GM12801 (cell line): ENCODE measurements around the gene COQ8B.

Experiments used
- CTCF ChIP-seq: IDR thresholded peaks from one replicate; pipeline ENCODE4 v1.5.1; 2011; ENCODE audit warnings: control low read depth; ENCODE audit not compliant: insufficient read length; ENCODE audit errors: extremely low read depth

The COQ8B gene

GRCh38 chr19:40685016-40685526, 31.6 kb downstream of the COQ8B start:
- TF ChIP-seq CTCF = no peak

- TF ChIP-seq CTCF = no peak
These were observed 32.4 kb downstream of the COQ8B start for GRCh38 chr19:40684280-40684679.

GRCh38 chr19:40683437-40683836, 33.2 kb downstream of the COQ8B start:
- no peak for TF ChIP-seq CTCF

GRCh38 chr19:40682431-40682964, 34.2 kb downstream of the COQ8B start:
- TF ChIP-seq CTCF = no peak

- TF ChIP-seq CTCF = no peak
These were observed 35.6 kb downstream of the COQ8B start for GRCh38 chr19:40681039-40681438.

- TF ChIP-seq CTCF = no peak
These were observed 39.5 kb downstream of the COQ8B start for GRCh38 chr19:40677156-40677555.

- TF ChIP-seq CTCF = no peak
These were observed 42.4 kb downstream of the COQ8B start for GRCh38 chr19:40674291-40674690.
